CD14-positive monocyte (primary cell): ENCODE data around the gene EEPD1. TPM values are rescaled to one million over a fixed set of nuclear protein-coding genes. Genes with fewer than 3 reads are reported as not detected.

Experiments
- DNase-seq, 3 donors: peaks; one replicate each; pipeline ENCODE4 v3.0.0-alpha.2; 2011 to 2022
- H2AFZ ChIP-seq: 2 replicates; pipeline ENCODE4 v1.6.0; 2012; ENCODE audit warnings: mild to moderate bottlenecking, low read depth, low read length, inconsistent platforms; ENCODE audit not compliant: insufficient read depth, poor library complexity, severe bottlenecking
- H3K27ac ChIP-seq, 2 donors: 1 replicate in 1 of 2; 2 replicates in 1 of 2; pipeline ENCODE4 v1.5.1; 2012 to 2013; ENCODE audit warnings: low read length in 2 of 2, control low read depth in 1 of 2, inconsistent platforms in 1 of 2, low read depth in 1 of 2, mild to moderate bottlenecking in 1 of 2
- H3K27me3 ChIP-seq, 2 donors: one replicate each; pipeline versions ENCODE4 v1.6.0 to v1.6.1; 2011 to 2013; ENCODE audit warnings: low read length in 2 of 2; ENCODE audit not compliant: control insufficient read depth in 2 of 2, insufficient read depth in 2 of 2
- H3K36me3 ChIP-seq, 2 donors: replicated peaks in 1 of 2; 1 replicate in 1 of 2; 2 replicates in 1 of 2; pipeline versions ENCODE4 v1.5.1 to v1.6.1; 2012 to 2013; ENCODE audit warnings: low read length in 2 of 2, control low read depth in 1 of 2, inconsistent platforms in 1 of 2, mild to moderate bottlenecking in 1 of 2; ENCODE audit not compliant: insufficient read depth in 2 of 2, control insufficient read depth in 1 of 2
- H3K4me1 ChIP-seq, 2 donors: 1 replicate in 1 of 2; 2 replicates in 1 of 2; pipeline versions ENCODE4 v1.5.1 to v1.6.1; 2012 to 2013; ENCODE audit warnings: low read length in 2 of 2, control low read depth in 1 of 2, inconsistent platforms in 1 of 2, mild to moderate bottlenecking in 1 of 2, moderate library complexity in 1 of 2; ENCODE audit not compliant: insufficient read depth in 2 of 2, control insufficient read depth in 1 of 2
- H3K4me2 ChIP-seq: replicated peaks from 2 replicates; pipeline ENCODE3; 2012; ENCODE audit warnings: low read length, moderate library complexity, mild to moderate bottlenecking; ENCODE audit not compliant: poor library complexity, severe bottlenecking; ENCODE audit errors: extremely low read depth
- H3K4me3 ChIP-seq, 3 experiments: fragments of 200-600 bp in 1 of 3; sonication (generic) in 1 of 3; replicated peaks in 1 of 3; 1 replicate in 2 of 3; 2 replicates in 1 of 3; pipeline ENCODE4 v1.5.1; 2011 to 2013; ENCODE audit warnings: low read length in 3 of 3, mild to moderate bottlenecking in 3 of 3, control low read depth in 2 of 3, low read depth in 2 of 3, inconsistent platforms in 1 of 3, moderate library complexity in 1 of 3
- H3K79me2 ChIP-seq: 2 replicates; pipeline ENCODE4 v1.6.0; 2012; ENCODE audit warnings: mild to moderate bottlenecking, control low read depth, inconsistent platforms, low read length, moderate library complexity; ENCODE audit not compliant: insufficient read depth
- H3K9ac ChIP-seq: 2 replicates; pipeline ENCODE4 v1.6.0; 2017; ENCODE audit warnings: low read length, mild to moderate bottlenecking; ENCODE audit not compliant: insufficient read depth, poor library complexity, severe bottlenecking
- H3K9me3 ChIP-seq, 2 donors: replicated peaks in 1 of 2; 1 replicate in 1 of 2; 2 replicates in 1 of 2; pipeline versions ENCODE4 v1.5.1 to v1.6.1; 2012 to 2013; ENCODE audit warnings: low read length in 2 of 2, control low read depth in 1 of 2; ENCODE audit not compliant: control insufficient read depth in 1 of 2, insufficient read depth in 1 of 2
- H4K20me1 ChIP-seq: 2 replicates; pipeline ENCODE4 v1.6.0; 2012; ENCODE audit warnings: mild to moderate bottlenecking, low read length, control low read depth, moderate library complexity; ENCODE audit not compliant: insufficient read depth
- H3K27ac Mint-ChIP-seq, 7 donors: one replicate each; pipeline ENCODE4 v1.8.0; 2020; ENCODE audit warnings: mild to moderate bottlenecking in 7 of 7, mixed read lengths in 7 of 7, moderate library complexity in 6 of 7, inconsistent platforms in 2 of 7
- H3K27me3 Mint-ChIP-seq, 3 donors: one replicate each; pipeline ENCODE4 v1.8.0; 2021 to 2022; ENCODE audit warnings: low read depth in 3 of 3, mild to moderate bottlenecking in 3 of 3, mixed read lengths in 3 of 3, moderate library complexity in 3 of 3, inconsistent platforms in 1 of 3
- H3K36me3 Mint-ChIP-seq, 2 donors: one replicate each; pipeline ENCODE4 v1.8.0; 2020; ENCODE audit warnings: mixed read lengths in 2 of 2, inconsistent platforms in 1 of 2, mild to moderate bottlenecking in 1 of 2
- H3K4me1 Mint-ChIP-seq: one replicate; pipeline ENCODE4 v1.8.0; 2020; ENCODE audit warnings: mild to moderate bottlenecking, mixed read lengths
- H3K4me3 Mint-ChIP-seq, 2 donors: one replicate each; pipeline ENCODE4 v1.8.0; 2020; ENCODE audit warnings: mild to moderate bottlenecking in 2 of 2, mixed read lengths in 2 of 2, moderate library complexity in 1 of 2
- H3K9me3 Mint-ChIP-seq, 7 donors: one replicate each; pipeline ENCODE4 v1.8.0; 2020 to 2022; ENCODE audit warnings: mixed read lengths in 7 of 7, mild to moderate bottlenecking in 6 of 7, moderate library complexity in 6 of 7, inconsistent platforms in 2 of 7
- WGBS: methylation state at CpG from one replicate; pipeline ENCODE4 v1.1.5; 2013; ENCODE audit warnings: missing lambda C conversion rate; ENCODE audit not compliant: insufficient coverage; 5-methylcytosine and 5-hydroxymethylcytosine counted together
- intact Hi-C, 2 donors: fragments of 100-400 bp; cut with micrococcal nuclease; formaldehyde crosslinking; loops; one replicate each; pipeline versions ENCODE4 v1.15.0 to v1.15.1; 2023
- polyA plus RNA-seq, 3 donors: library from polyadenylated mRNA; depleted of rRNA in 1 of 3; unstranded in 2 of 3; stranded (reverse) in 1 of 3; fragments of 300-500 nt in 2 of 3; fragments of >200 nt in 1 of 3; fragmentation: Illumina TruSeq in 2 of 3; gene quantifications; 1 replicate in 2 of 3; 2 replicates in 1 of 3; pipeline ENCODE4 v1.2.3, GENCODE V29; 2012 to 2021
- TF ChIP-seq, protein P1 (sequence below): fragments of 200-600 bp; IDR thresholded peaks from one replicate; pipeline ENCODE4 v1.8.0; 2022; ENCODE audit warnings: antibody characterized with exemption, mild to moderate bottlenecking

Gene EEPD1
- polyA plus RNA-seq, 3 donors = 8.6 to 14.4 (median 12.6) TPM

DNA sequence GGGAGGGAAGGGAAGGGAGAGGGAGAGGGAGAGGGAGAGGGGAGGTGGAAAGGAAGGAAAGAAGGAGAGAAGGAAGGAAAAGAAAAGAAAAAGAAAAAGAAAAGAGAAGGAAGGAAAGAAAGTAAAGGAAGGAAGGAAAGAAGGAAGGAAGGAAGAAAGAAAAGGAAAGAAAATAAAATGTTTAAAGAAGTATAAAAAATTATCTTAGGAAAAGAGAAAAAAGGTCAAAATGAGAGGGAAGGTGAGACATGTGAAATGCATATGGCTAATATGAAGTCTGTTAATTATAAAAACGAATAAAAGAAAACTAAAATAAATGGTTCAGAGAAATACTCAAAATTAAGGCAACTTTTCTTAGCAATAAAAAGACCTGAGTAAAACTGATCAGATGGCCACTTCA, 190.5 kb downstream of the EEPD1 start:
- Mint-ChIP-seq H3K9me3 (no peaks in the 10 kb centered on the region), H3K27me3 (no peaks in the 10 kb centered on the region), H3K27ac (no peak overlapping the region), H3K4me1 (peaks cover 9% of the 10 kb centered on the region), H3K4me3 (no peak overlapping the region), H3K36me3 (no peaks in the 10 kb centered on the region)
- Histone ChIP-seq H3K4me1 (peaks cover 0 to 2% of the 10 kb centered on the region in 2 donors), H3K4me3 (no peak overlapping the region), H2AFZ (no peak overlapping the region), H3K27ac (no peak overlapping the region), H3K4me2 (no peak overlapping the region), H4K20me1 (no peaks in the 10 kb centered on the region), H3K36me3 (no peaks in the 10 kb centered on the region), H3K9me3 (no peaks in the 10 kb centered on the region), H3K27me3 (no peaks in the 10 kb centered on the region), H3K9ac (no peak overlapping the region), H3K79me2 (no peaks in the 10 kb centered on the region)
- TF ChIP-seq, protein P1, sequence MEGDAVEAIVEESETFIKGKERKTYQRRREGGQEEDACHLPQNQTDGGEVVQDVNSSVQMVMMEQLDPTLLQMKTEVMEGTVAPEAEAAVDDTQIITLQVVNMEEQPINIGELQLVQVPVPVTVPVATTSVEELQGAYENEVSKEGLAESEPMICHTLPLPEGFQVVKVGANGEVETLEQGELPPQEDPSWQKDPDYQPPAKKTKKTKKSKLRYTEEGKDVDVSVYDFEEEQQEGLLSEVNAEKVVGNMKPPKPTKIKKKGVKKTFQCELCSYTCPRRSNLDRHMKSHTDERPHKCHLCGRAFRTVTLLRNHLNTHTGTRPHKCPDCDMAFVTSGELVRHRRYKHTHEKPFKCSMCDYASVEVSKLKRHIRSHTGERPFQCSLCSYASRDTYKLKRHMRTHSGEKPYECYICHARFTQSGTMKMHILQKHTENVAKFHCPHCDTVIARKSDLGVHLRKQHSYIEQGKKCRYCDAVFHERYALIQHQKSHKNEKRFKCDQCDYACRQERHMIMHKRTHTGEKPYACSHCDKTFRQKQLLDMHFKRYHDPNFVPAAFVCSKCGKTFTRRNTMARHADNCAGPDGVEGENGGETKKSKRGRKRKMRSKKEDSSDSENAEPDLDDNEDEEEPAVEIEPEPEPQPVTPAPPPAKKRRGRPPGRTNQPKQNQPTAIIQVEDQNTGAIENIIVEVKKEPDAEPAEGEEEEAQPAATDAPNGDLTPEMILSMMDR = no peak
- intact Hi-C loops = no loop called here
- no peak for DNase-seq
- WGBS = no CpG with 5 or more reads among the region's 1 CpG

GRCh38 chr7:36344622-36345021, 191.6 kb downstream of the EEPD1 start:
- Mint-ChIP-seq H3K36me3 (no peaks in the 10 kb centered on the region), H3K27me3 (no peaks in the 10 kb centered on the region), H3K4me3 (no peak overlapping the region), H3K27ac (no peak overlapping the region), H3K9me3 (no peaks in the 10 kb centered on the region), H3K4me1 (peaks cover 9% of the 10 kb centered on the region)
- Histone ChIP-seq H3K9ac (no peak overlapping the region), H3K27ac (no peak overlapping the region), H3K9me3 (no peaks in the 10 kb centered on the region), H2AFZ (no peak overlapping the region), H3K4me1 (peaks cover 0 to 2% of the 10 kb centered on the region in 2 donors), H3K4me2 (no peak overlapping the region), H3K4me3 (no peak overlapping the region), H3K27me3 (no peaks in the 10 kb centered on the region), H3K79me2 (no peaks in the 10 kb centered on the region), H3K36me3 (no peaks in the 10 kb centered on the region), H4K20me1 (no peaks in the 10 kb centered on the region)
- intact Hi-C loops = no loop called here
- WGBS = 100% methylated on average over 1 of the region's 2 CpGs
- DNase-seq = no peak
- TF ChIP-seq, protein P1 = no peak
